Motor neuron (in vitro differentiated cells): ENCODE measurements around the gene ZNF775. TPM values are rescaled to one million over a fixed set of nuclear protein-coding genes. Genes with fewer than 3 reads are reported as not detected.

Experiments
- ATAC-seq, 8 experiments: fragments of 200-7000 bp; cut with Tn5 transposase; replicated peaks in 6 of 8; 2 replicates each; pipeline ENCODE4 v1.8.0; 2021; ENCODE audit warnings: mild to moderate bottlenecking in 8 of 8, moderate library complexity in 8 of 8
- H3K27ac ChIP-seq, 2 donors: fragments of 250-450 bp; sonication (Bioruptor Pico); 2 replicates each; pipeline ENCODE4 v1.9.0; 2021; ENCODE audit warnings: antibody characterized with exemption in 2 of 2, mild to moderate bottlenecking in 2 of 2, moderate library complexity in 1 of 2
- H3K4me1 ChIP-seq, 2 donors: fragments of 250-450 bp; sonication (Bioruptor Pico); replicated peaks in 1 of 2; 2 replicates each; pipeline ENCODE4 v1.6.1; 2021; ENCODE audit warnings: antibody characterized with exemption in 2 of 2, mild to moderate bottlenecking in 2 of 2, moderate library complexity in 1 of 2
- H3K4me3 ChIP-seq, 5 donors: fragments of 250-450 bp; sonication (Bioruptor Pico); 2 replicates each; pipeline ENCODE4 v1.9.0; 2021; ENCODE audit warnings: antibody characterized with exemption in 5 of 5, mild to moderate bottlenecking in 5 of 5, moderate library complexity in 4 of 5
- WGBS, 10 experiments: fragments of 450-650 bp; shearing (Covaris generic); methylation state at CpG; one replicate each; pipeline ENCODE4 v1.0.0; 2022; 5-methylcytosine and 5-hydroxymethylcytosine counted together
- in situ Hi-C, 9 experiments: fragments of 400-800 bp; cut with MboI; loops; one replicate each; pipeline ENCODE4 v1.15.0; 2021; ENCODE audit warnings: low sequenced_read_pairs in 9 of 9, low pct_unique_long_range_greater_than_20kb in 2 of 9; ENCODE audit not compliant: unreplicated experiment in 9 of 9
- total RNA-seq, 8 experiments: library from RNA; unstranded; fragments of 300-600 nt; gene quantifications; 2 replicates each; pipeline versions ENCODE4 v1.2.3 to v1.2.4, GENCODE V29; 2022

Gene ZNF775
- 10 to 100 TPM in 3 of 8 experiments, 1 to 10 TPM in 5; 1.6 to 12.5 (median 8.1) TPM for total RNA-seq

- in situ Hi-C loops = no loop called here
Measured at GRCh38 chr7:150378853-150379440, at the start of gene ZNF775. TSS of gene ZNF775 (plus strand) at chr7:150379330. CDS start at chr7:150388471, 9,141 bp downstream.

GRCh38 chr7:150329331-150330120, 49.6 kb upstream of the ZNF775 start:
- peak in 3 of 8 experiments; percentile 42 to 66 (median 62) for ATAC-seq
- no peak overlapping the region for H3K27ac ChIP-seq
- WGBS, 10 experiments = 10 to 90% (median 63%) methylated on average over 2 to 8 of the region's 22 CpGs; no CpG with 5 or more reads in 3 of the 10 experiments

More at GRCh38 chr7:150378853-150379440, at the start of gene ZNF775:
- WGBS, 10 experiments = 0% methylated on average over 1 to 2 of the region's 60 CpGs; no CpG with 5 or more reads in 8 of the 10 experiments
- Histone ChIP-seq H3K27ac (peak within 1 kb of the TSS; percentile 83 to 91), H3K4me1 (peaks cover 41 to 46% of the 10 kb centered on the region in 2 donors), H3K4me3 (peak within 1 kb of the TSS; percentile 73 to 83 (median 79))
- ATAC-seq = peak; percentile 86 to 94 (median 90)

DNA sequence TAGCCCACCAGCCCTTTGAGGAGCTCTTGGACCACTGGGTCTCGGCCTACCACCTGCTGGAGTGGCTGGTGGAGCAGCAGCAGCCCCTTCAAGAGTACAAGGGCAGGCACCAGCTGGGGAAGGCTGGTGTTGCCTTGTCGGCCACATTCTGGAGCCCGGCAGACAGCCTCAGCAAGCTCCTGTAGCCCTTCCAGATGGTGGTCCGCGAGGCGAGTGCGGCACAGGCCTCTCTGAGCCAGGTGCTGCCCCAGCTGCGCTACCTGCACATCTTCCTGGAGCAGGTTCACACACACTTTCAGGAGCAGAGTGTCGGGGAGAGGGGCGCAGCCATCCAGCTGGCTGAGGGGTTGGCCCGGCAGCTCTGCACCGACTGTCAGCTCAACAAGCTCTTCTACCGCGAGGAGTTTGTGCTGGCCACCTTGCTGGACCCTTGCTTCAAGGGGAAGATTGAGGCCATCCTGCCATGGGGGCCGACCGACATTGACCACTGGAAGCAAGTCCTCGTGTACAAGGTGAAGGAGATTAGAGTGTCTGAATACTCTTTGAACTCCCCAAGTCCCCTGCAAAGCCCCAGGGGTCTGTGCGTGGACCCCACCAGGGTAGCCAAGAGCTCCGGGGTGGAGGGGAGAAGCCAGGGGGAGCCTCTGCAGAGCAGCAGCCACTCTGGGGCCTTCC, 48.8 kb upstream of the ZNF775 start:
- no peak overlapping the region for H3K27ac ChIP-seq
- no peak overlapping the region for H3K4me3 ChIP-seq
- ATAC-seq = no peak
- 0 to 100% (median 70%) methylated on average over 1 to 10 of the region's 19 CpGs; no CpG with 5 or more reads in 5 of the 10 experiments for WGBS, 10 experiments
- in situ Hi-C loops = no loop called here
- peaks cover 4 to 15% of the 10 kb centered on the region in 2 donors for H3K4me1 ChIP-seq

More at GRCh38 chr7:150329331-150330120, 49.6 kb upstream of the ZNF775 start:
- peaks cover 0 to 9% of the 10 kb centered on the region in 2 donors for H3K4me1 ChIP-seq
- H3K4me3 ChIP-seq = no peak overlapping the region
- in situ Hi-C loops = no loop called here

- in situ Hi-C loops = no loop called here
- H3K27ac ChIP-seq = no peak overlapping the region
- H3K4me3 ChIP-seq = no peak overlapping the region
- no peak for ATAC-seq
- H3K4me1 ChIP-seq = peaks cover 18 to 27% of the 10 kb centered on the region in 2 donors
- WGBS, 10 experiments = 20 to 100% (median 85%) methylated on average over 1 to 6 of the region's 18 CpGs; no CpG with 5 or more reads in 2 of the 10 experiments
Measured at GRCh38 chr7:150332852-150333635, 46.1 kb upstream of the ZNF775 start.

DNA sequence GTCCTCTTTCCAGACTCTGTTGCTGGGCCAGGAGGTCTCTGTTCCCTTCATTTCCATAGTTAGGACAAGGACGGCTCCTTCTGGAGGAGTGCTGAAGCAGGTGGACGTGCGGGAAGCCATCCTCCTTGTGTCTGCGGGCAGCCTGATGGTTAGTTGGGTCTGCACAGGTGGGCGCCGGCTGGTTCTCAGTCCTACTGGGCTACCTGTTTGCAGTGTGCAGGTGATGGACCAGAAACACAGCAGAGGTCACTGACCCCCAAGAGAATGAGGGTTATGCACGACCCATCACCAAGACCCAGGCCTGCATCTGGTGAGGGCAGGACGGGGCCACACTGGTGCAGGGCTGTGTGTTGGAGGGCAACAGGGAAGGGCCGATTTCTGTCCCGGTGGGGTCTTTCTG, 45.5 kb upstream of the ZNF775 start:
- ATAC-seq = no peak
- Histone ChIP-seq H3K27ac (no peak overlapping the region), H3K4me3 (no peak overlapping the region), H3K4me1 (peaks cover 20 to 28% of the 10 kb centered on the region in 2 donors)
- in situ Hi-C loops = no loop called here
- 0 to 100% (median 65%) methylated on average over 1 to 5 of the region's 10 CpGs; no CpG with 5 or more reads in 4 of the 10 experiments for whole genome bisulfite sequencing, 10 experiments

DNA sequence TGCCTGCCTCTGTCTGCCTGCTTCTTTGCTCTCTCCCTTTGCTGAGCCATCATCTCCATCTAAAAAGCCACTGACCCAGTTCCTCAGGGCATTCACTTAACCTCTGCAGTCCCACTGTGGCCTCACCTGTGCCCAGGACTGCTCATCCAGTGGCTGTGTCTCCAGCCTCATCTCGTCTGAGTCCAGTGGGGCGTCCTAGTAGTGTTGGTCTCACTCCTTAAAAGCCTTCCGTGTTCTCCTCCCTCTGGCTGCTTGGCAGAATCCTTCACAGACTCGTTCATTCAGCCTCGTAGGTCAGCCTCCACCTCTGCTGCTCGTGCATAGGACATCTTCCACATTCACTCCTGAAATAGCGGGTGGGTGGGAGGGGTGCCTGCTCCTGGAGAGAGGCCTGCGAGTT, 45.0 kb upstream of the ZNF775 start:
- in situ Hi-C loops = no loop called here
- 41 to 81% (median 58%) methylated on average over 2 to 6 of the region's 8 CpGs; no CpG with 5 or more reads in 6 of the 10 experiments for WGBS, 10 experiments
- H3K4me1 ChIP-seq = peaks cover 24 to 28% of the 10 kb centered on the region in 2 donors
- no peak for ATAC-seq
- H3K4me3 ChIP-seq = no peak overlapping the region
- H3K27ac ChIP-seq = no peak overlapping the region

DNA sequence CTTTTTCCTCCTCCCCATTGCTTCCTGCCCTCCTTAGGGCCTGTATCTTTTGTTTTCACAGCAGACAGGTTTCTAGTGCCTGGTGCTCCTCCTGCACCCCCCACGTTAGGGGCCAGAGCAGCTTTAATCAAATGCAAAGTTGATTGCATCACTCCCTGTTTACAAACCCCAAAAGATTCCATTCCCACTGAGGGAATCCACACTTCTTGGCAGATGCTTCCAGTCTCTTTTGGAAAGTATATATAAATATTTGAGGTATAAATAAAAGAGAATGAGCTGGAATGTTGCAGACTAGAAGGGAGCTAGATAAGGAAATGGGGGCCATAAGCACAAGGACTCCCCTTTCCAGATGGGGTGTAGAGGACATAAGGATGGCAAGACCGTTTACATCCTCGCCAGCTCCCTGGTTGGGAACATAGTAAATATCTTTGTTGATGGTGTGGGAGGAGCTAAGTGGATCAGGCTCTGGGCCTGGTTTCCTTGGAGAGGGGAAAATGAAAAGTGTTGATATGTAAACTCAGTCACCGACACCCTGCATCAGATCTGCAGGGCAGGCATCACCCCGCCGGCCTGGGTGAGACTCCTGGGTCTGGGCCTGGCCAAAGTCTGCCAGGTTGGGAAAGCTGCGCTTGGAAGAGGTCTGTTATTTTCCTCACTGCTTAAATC, 43.9 kb upstream of the ZNF775 start:
- no peak overlapping the region for H3K27ac ChIP-seq
- H3K4me1 ChIP-seq = peaks cover 23 to 33% of the 10 kb centered on the region in 2 donors
- in situ Hi-C loops = no loop called here

GRCh38 chr7:150335774-150336112, 43.4 kb upstream of the ZNF775 start:
- Histone ChIP-seq H3K4me3 (no peak overlapping the region), H3K27ac (no peak overlapping the region), H3K4me1 (peaks cover 28 to 37% of the 10 kb centered on the region in 2 donors)
- ATAC-seq = no peak
- in situ Hi-C loops = no loop called here
- WGBS, 10 experiments = 40 to 100% (median 70%) methylated on average over 1 to 4 of the region's 6 CpGs; no CpG with 5 or more reads in 4 of the 10 experiments

More for the DNA sequence above, 43.9 kb upstream of the ZNF775 start:
- 47 to 100% (median 59%) methylated on average over 1 to 6 of the region's 7 CpGs; no CpG with 5 or more reads in 3 of the 10 experiments for WGBS, 10 experiments
- H3K4me3 ChIP-seq = no peak overlapping the region
- peak in 3 of 8 experiments; percentile 13 to 32 (median 24) for ATAC-seq

- ATAC-seq = no peak
- in situ Hi-C loops = no loop called here
- Histone ChIP-seq H3K4me3 (no peak overlapping the region), H3K27ac (no peak overlapping the region), H3K4me1 (peaks cover 37 to 44% of the 10 kb centered on the region in 2 donors)
- WGBS, 10 experiments = 80 to 96% (median 95%) methylated on average over 2 to 11 of the region's 14 CpGs; no CpG with 5 or more reads in 7 of the 10 experiments
Measured at GRCh38 chr7:150336746-150337145, 42.4 kb upstream of the ZNF775 start.

DNA sequence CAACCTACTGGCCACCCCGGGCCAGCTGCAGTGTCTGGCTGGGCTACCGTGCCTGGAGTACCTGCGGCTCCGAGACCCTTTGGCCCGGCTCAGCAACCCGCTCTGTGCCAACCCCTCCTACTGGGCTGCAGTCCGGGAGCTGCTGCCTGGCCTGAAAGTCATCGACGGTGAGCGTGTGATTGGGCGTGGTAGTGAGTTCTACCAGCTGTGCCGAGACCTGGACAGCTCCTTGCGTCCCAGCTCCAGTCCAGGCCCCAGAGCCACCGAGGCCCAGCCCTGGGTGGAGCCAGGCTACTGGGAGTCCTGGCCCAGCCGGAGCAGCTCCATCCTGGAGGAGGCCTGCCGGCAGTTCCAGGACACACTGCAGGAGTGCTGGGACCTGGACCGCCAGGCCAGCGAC, 42.0 kb upstream of the ZNF775 start:
- H3K4me3 ChIP-seq = no peak overlapping the region
- ATAC-seq = no peak
- in situ Hi-C loops = no loop called here
- H3K27ac ChIP-seq = no peak overlapping the region
- 86 to 100% methylated on average over 4 to 10 of the region's 18 CpGs; no CpG with 5 or more reads in 8 of the 10 experiments for WGBS, 10 experiments
- H3K4me1 ChIP-seq = peaks cover 41 to 44% of the 10 kb centered on the region in 2 donors

GRCh38 chr7:150337659-150338081, 41.5 kb upstream of the ZNF775 start:
- WGBS, 10 experiments = 40 to 83% (median 78%) methylated on average over 1 to 2 of the region's 6 CpGs; no CpG with 5 or more reads in 6 of the 10 experiments
- Histone ChIP-seq H3K4me3 (no peak overlapping the region), H3K27ac (no peak overlapping the region), H3K4me1 (peaks cover 42 to 44% of the 10 kb centered on the region in 2 donors)
- in situ Hi-C loops = no loop called here
- peak in 5 of 8 experiments; percentile 17 to 37 (median 20) for ATAC-seq
